Natural killer cell treated with Interleukin-12 subunit alpha and Interleukin-12 subunit beta and Interleukin-15 and Interleukin-18, amount 100 ng/mL, for 72 hours (primary cell): ENCODE results near the gene IQCH. TPM values are rescaled to one million over a fixed set of nuclear protein-coding genes. Genes with fewer than 3 reads are reported as not detected.
"Not testable (repeated sequence)": the region's sequence is repeated elsewhere in the genome, so short reads cannot be mapped to it uniquely, and the experiment has no call there.

ENCODE experiments used
- ATAC-seq, 2 donors: fragments of 150-1000 bp; cut with Tn5 transposase in 1 of 2; sonication (Bioruptor Pico), chemical (Tn5 transposase) in 1 of 2; 2 replicates each; pipeline ENCODE4 v1.10.0; 2021
- DNase-seq: peaks from one replicate; pipeline ENCODE4 v3.0.0; 2022; ENCODE audit warnings: low spot score
- H3K27ac Mint-ChIP-seq, 2 donors: 1 replicate in 1 of 2; 2 replicates in 1 of 2; pipeline ENCODE4 v1.8.0; 2022; ENCODE audit warnings: mixed read lengths in 2 of 2, mild to moderate bottlenecking in 1 of 2, moderate library complexity in 1 of 2
- H3K27me3 Mint-ChIP-seq, 2 donors: 1 replicate in 1 of 2; 2 replicates in 1 of 2; pipeline ENCODE4 v1.8.0; 2022; ENCODE audit warnings: mixed read lengths in 2 of 2
- H3K36me3 Mint-ChIP-seq: one replicate; pipeline ENCODE4 v1.8.0; 2022; ENCODE audit warnings: mixed read lengths
- H3K4me1 Mint-ChIP-seq, 2 donors: 1 replicate in 1 of 2; 2 replicates in 1 of 2; pipeline ENCODE4 v1.8.0; 2022; ENCODE audit warnings: low read depth in 2 of 2, mixed read lengths in 2 of 2, mild to moderate bottlenecking in 1 of 2
- H3K4me3 Mint-ChIP-seq: one replicate; pipeline ENCODE4 v1.8.0; 2022; ENCODE audit warnings: mixed read lengths
- H3K9me3 Mint-ChIP-seq: 2 replicates; pipeline ENCODE4 v1.8.0; 2022; ENCODE audit warnings: mixed read lengths
- total RNA-seq, 2 donors: library from RNA; stranded (reverse); gene quantifications; one replicate each; pipeline ENCODE4 v1.2.3, GENCODE V29; 2022

Gene IQCH
- total RNA-seq, 2 donors from 2014 or later: 0.10 to 2.7 TPM

GRCh38 chr15:67228286-67228685 lies 26.3 kb upstream of the IQCH start:
- no peaks in the 10 kb centered on the region for H3K9me3 Mint-ChIP-seq
- peaks cover 29% of the 10 kb centered on the region for H3K36me3 Mint-ChIP-seq
- no peak for ATAC-seq
- peak overlapping the region in 1 of 2 donors; percentile 59 for H3K27ac Mint-ChIP-seq
- H3K27me3 Mint-ChIP-seq: no peaks in the 10 kb centered on the region
- no peak overlapping the region for H3K4me3 Mint-ChIP-seq
- no peak for DNase-seq
- H3K4me1 Mint-ChIP-seq: peaks cover 8 to 11% of the 10 kb centered on the region in 2 donors

- Mint-ChIP-seq H3K27me3 (no peaks in the 10 kb centered on the region), H3K27ac (no peak overlapping the region), H3K9me3 (no peaks in the 10 kb centered on the region), H3K4me1 (peaks cover 8 to 11% of the 10 kb centered on the region in 2 donors), H3K4me3 (no peak overlapping the region), H3K36me3 (peaks cover 40% of the 10 kb centered on the region)
- ATAC-seq (no peak), DNase-seq (no peak)
These were observed 24.1 kb upstream of the IQCH start for GRCh38 chr15:67230504-67230903.

- Mint-ChIP-seq H3K4me1 (peaks cover 8 to 11% of the 10 kb centered on the region in 2 donors), H3K27ac (no peak overlapping the region), H3K4me3 (no peak overlapping the region), H3K27me3 (no peaks in the 10 kb centered on the region), H3K36me3 (peaks cover 40% of the 10 kb centered on the region), H3K9me3 (no peaks in the 10 kb centered on the region)
- DNase-seq: no peak
- ATAC-seq: no peak
These were observed 22.0 kb upstream of the IQCH start for GRCh38 chr15:67232591-67232990.

- Mint-ChIP-seq H3K4me3 (peak overlapping the region; percentile 75), H3K27me3 (no peaks in the 10 kb centered on the region), H3K4me1 (peaks cover 38 to 49% of the 10 kb centered on the region in 2 donors), H3K27ac (peak overlapping the region; percentile 59 to 76), H3K36me3 (no peaks in the 10 kb centered on the region), H3K9me3 (no peaks in the 10 kb centered on the region)
- ATAC-seq (no peak), DNase-seq (no peak)
These were observed 14.1 kb upstream of the IQCH start for GRCh38 chr15:67240235-67241131.

- ATAC-seq (peak; percentile 80 to 91), DNase-seq (no peak)
- Mint-ChIP-seq H3K36me3 (no peaks in the 10 kb centered on the region), H3K27me3 (no peaks in the 10 kb centered on the region), H3K4me1 (peaks cover 41 to 49% of the 10 kb centered on the region in 2 donors), H3K4me3 (peak overlapping the region; percentile 75), H3K27ac (peak overlapping the region; percentile 59 to 76), H3K9me3 (no peaks in the 10 kb centered on the region)
These were observed 13.3 kb upstream of the IQCH start for GRCh38 chr15:67241132-67241855.

GRCh38 chr15:67242708-67243111 lies 11.9 kb upstream of the IQCH start:
- ATAC-seq: no peak
- Mint-ChIP-seq H3K36me3 (peaks cover 6% of the 10 kb centered on the region), H3K9me3 (no peaks in the 10 kb centered on the region), H3K27me3 (no peaks in the 10 kb centered on the region), H3K27ac (peak overlapping the region in 1 of 2 donors; percentile 35), H3K4me3 (peak overlapping the region; percentile 52), H3K4me1 (peaks cover 44 to 54% of the 10 kb centered on the region in 2 donors)
- no peak for DNase-seq

- Mint-ChIP-seq H3K4me3 (no peak overlapping the region), H3K9me3 (no peaks in the 10 kb centered on the region), H3K4me1 (peaks cover 43 to 49% of the 10 kb centered on the region in 2 donors), H3K27me3 (no peaks in the 10 kb centered on the region), H3K36me3 (peaks cover 6% of the 10 kb centered on the region), H3K27ac (no peak overlapping the region)
- no peak for ATAC-seq
- no peak for DNase-seq
These were observed 9.6 kb upstream of the IQCH start for GRCh38 chr15:67244971-67245478.

- H3K27me3 Mint-ChIP-seq, ATAC-seq, H3K4me3 Mint-ChIP-seq, H3K27ac Mint-ChIP-seq, H3K36me3 Mint-ChIP-seq, H3K9me3 Mint-ChIP-seq, DNase-seq: not testable (repeated sequence)
- peaks cover 27 to 35% of the 10 kb centered on the region in 2 donors for H3K4me1 Mint-ChIP-seq
These were observed 8.0 kb upstream of the IQCH start for GRCh38 chr15:67246606-67247005.

GRCh38 chr15:67248011-67248505 lies 6.5 kb upstream of the IQCH start:
- H3K36me3 Mint-ChIP-seq: peaks cover 6% of the 10 kb centered on the region
- peaks cover 23 to 37% of the 10 kb centered on the region in 2 donors for H3K4me1 Mint-ChIP-seq
- H3K4me3 Mint-ChIP-seq: no peak overlapping the region

GRCh38 chr15:67249830-67250229 lies 4.8 kb upstream of the IQCH start:
- DNase-seq: no peak
- Mint-ChIP-seq H3K27me3 (no peaks in the 10 kb centered on the region), H3K9me3 (no peaks in the 10 kb centered on the region), H3K4me3 (no peak overlapping the region), H3K36me3 (peaks cover 10% of the 10 kb centered on the region), H3K4me1 (peaks cover 21 to 44% of the 10 kb centered on the region in 2 donors), H3K27ac (no peak overlapping the region)
- ATAC-seq: no peak

More at GRCh38 chr15:67248011-67248505, 6.5 kb upstream of the IQCH start:
- Mint-ChIP-seq H3K9me3 (no peaks in the 10 kb centered on the region), H3K27me3 (no peaks in the 10 kb centered on the region), H3K27ac (no peak overlapping the region)
- no peak for ATAC-seq
- DNase-seq: no peak

GRCh38 chr15:67251318-67251717 lies 3.3 kb upstream of the IQCH start:
- ATAC-seq (no peak), DNase-seq (no peak)
- peaks cover 10% of the 10 kb centered on the region for H3K36me3 Mint-ChIP-seq
- no peak overlapping the region for H3K27ac Mint-ChIP-seq
- H3K4me3 Mint-ChIP-seq: no peak overlapping the region
- H3K27me3 Mint-ChIP-seq: peaks cover 0 to 4% of the 10 kb centered on the region in 2 donors
- H3K4me1 Mint-ChIP-seq: peaks cover 18 to 50% of the 10 kb centered on the region in 2 donors
- H3K9me3 Mint-ChIP-seq: no peaks in the 10 kb centered on the region

GRCh38 chr15:67253101-67253500 lies 1.5 kb upstream of the IQCH start:
- H3K4me1 Mint-ChIP-seq: peaks cover 14 to 44% of the 10 kb centered on the region in 2 donors
- H3K36me3 Mint-ChIP-seq: peaks cover 4% of the 10 kb centered on the region
- H3K27ac Mint-ChIP-seq: peak overlapping the region; percentile 96 to 98
- DNase-seq (no peak), ATAC-seq (no peak)
- H3K4me3 Mint-ChIP-seq: peak overlapping the region; percentile 99
- no peaks in the 10 kb centered on the region for H3K9me3 Mint-ChIP-seq
- peaks cover 0 to 6% of the 10 kb centered on the region in 2 donors for H3K27me3 Mint-ChIP-seq

GRCh38 chr15:67253549-67254237 lies 893 bp upstream of the IQCH start:
- Mint-ChIP-seq H3K27me3 (peaks cover 0 to 6% of the 10 kb centered on the region in 2 donors), H3K4me3 (peak overlapping the region; percentile 99), H3K36me3 (peaks cover 4% of the 10 kb centered on the region), H3K27ac (peak overlapping the region; percentile 96 to 98), H3K4me1 (peaks cover 12 to 44% of the 10 kb centered on the region in 2 donors), H3K9me3 (no peaks in the 10 kb centered on the region)
- DNase-seq (no peak), ATAC-seq (no peak)
